GM21360 (cell line): ENCODE measurements around the gene OR6J1.
"Not testable (repeated sequence)": the region's sequence is repeated elsewhere in the genome, so short reads cannot be mapped to it uniquely, and the experiment has no call there.

ENCODE experiments used
- ATAC-seq: cut with Tn5 transposase; IDR thresholded peaks from one replicate; pipeline ENCODE4 v1.9.1; 2021; ENCODE audit warnings: mild to moderate bottlenecking, moderate library complexity; ENCODE audit not compliant: unreplicated experiment

Gene OR6J1

DNA sequence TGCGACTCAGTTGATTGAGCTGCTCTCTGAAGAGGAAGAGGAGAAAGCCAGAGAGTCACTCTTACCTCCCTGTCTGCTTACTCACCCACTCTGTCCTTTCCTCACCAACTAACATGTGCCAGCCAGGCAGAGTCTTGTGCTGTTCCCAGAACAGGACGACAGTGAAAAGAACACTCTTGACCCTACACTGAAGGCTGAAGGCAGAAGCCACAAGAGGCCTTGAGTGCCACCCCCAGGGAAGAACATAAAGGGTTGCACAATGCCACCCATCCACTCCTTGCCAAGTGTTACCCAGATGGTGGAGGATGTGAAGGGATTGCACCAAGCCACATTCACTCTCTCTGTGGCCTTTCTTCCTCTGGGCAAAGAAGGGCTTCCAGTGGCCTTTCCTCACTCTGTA, 33.2 kb downstream of the OR6J1 start:
- no peak for ATAC-seq

DNA sequence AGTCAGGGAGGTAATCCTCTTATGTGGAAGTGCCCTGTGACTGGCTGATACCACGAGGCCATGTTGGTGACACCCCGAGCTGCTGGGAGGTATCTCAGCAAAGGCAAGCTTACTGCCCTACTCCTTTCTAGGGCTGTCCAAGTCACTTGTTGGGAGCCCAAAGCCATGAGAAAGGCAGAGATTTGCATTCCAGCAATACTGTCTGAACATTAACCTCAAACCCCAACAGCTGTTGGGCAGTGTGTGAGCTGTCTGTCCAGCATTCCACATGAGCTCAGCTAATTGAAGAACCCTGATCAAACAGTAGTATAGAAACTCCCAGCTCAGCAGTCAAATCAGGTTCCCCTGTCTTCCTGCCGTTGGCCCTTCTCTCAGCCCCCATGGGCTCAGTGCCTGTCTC, 36.9 kb downstream of the OR6J1 start:
- no peak for ATAC-seq

DNA sequence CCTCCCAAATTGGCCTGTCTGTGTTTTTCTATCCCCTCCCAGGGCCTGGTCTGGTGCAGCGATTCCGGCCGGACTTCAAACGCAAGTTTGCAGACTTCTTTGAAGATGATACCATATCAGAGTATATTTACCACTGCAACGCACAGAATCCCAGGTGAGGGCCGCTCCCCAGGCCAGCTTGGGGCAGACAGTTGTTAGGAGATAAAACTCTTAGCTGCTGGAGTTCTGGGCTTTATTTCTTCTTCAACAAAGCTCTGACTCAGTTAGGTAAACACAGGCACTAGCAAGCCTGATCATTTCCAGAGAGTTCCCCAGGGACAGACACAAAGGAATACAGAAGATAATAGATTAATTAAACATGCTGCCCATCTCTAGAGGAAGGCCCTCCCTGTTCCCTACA, 37.8 kb downstream of the OR6J1 start:
- ATAC-seq, result no peak

DNA sequence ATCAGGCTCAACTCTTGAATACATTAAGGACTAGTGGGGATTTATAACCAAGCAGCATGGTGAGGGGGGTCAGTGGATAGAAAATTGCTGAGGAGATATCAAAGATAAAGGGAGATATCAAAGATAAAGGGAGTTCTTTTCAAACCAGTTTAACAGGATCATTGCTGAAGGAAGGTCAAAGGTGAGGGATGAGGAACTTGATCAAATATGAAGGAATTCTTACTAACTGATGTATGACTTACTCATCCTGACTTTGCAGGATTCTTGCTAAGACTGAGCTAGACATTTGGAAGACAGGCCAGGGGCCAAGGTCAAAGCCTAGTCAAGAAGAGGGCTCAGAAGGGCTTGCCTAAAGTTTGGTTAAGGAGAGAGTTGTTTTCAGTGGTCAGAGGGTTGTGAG, 41.3 kb downstream of the OR6J1 start:
- no peak for ATAC-seq

DNA sequence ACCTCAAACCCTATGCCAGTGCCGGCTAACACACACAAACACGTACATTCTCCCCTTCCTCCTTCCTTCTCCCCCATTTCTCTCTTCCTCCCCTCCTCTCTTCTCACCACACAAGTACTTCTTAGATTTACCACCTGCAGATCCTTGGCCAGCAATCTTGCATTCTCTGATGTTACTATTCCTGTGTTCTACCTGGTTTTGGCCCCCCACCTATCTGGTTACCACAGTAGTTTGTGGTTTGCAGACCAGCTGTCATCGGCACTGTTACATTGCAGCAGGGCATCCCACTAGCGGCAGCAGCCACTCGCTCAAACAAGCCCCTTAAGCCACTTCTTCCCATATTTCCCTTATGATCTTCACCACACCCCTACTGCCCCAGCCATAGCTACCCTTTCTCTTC, 42.2 kb downstream of the OR6J1 start:
- no peak for ATAC-seq

DNA sequence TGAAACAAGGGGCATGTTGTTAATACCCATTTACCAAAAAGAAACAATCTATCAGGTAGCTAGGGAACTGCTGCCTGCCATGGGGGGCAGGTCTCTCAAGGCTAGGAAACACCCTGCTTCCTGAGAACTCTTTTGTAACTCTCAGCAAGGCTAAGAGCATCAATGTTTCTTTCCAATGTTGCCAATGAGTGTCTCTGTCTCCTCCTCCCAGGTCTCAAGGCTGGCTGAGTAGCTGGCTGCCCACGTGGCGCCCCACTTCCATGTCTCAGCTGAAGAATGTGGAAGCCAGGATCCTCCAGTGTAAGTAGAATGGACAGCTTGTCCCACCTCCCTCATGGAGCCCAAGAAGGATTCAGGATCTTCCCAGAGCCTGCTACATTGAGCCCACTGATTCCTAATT, 42.7 kb downstream of the OR6J1 start:
- ATAC-seq, result no peak

DNA sequence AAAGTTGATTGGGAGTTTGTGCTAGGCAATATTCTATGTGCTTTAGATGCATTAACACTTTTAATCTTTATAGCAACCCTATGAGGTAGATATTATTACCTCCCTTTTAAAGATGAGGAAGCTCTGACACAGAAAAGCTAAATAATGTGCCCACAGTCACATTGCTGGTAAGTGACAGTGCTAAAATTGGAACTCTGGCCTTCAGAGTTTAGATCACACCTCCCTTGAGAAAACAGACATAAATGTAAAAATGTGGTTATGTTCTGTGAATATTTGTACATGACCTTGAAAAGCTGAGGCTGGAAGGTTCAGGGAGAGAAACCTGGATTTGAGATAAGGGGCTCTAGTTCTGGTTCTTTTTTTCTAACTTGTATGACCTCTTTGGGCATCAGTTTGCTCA, 44.1 kb downstream of the OR6J1 start:
- no peak for ATAC-seq

DNA sequence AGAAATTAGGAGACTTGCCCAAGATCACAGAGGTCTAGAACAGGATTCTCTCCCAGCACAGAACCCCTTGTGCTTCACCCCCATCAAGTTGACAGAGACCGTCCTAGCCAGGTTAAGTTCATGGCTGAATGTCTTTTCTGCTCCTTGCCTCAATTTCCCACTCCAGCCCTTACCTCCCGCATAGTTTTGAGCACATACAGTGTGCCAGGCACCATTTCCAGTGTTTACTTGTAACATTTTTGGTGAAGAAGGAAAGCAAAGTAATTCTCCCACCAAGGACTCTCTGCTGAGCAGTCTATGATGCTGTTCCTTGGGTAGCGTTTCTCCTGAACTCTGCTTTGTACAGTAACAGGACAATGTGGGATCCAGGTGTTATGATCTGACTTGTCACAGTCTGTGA, 44.8 kb downstream of the OR6J1 start:
- no peak for ATAC-seq

DNA sequence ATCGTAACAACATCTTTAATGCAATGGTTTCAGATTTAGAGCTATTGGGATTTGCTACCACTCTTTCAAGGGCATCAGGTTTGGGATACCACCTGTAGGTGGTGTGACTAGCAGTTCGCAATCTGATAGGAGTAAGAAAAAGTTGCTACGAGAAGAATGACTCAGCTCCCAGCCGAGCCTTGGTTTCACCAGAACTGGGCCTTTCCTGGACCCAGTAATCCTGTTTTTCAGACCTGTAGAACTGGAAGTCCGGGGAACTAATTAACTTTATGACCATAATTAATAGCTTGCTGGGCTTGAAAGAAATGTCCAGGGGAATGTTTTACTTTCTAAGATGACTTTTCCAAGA, 45.3 kb downstream of the OR6J1 start:
- no peak for ATAC-seq

DNA sequence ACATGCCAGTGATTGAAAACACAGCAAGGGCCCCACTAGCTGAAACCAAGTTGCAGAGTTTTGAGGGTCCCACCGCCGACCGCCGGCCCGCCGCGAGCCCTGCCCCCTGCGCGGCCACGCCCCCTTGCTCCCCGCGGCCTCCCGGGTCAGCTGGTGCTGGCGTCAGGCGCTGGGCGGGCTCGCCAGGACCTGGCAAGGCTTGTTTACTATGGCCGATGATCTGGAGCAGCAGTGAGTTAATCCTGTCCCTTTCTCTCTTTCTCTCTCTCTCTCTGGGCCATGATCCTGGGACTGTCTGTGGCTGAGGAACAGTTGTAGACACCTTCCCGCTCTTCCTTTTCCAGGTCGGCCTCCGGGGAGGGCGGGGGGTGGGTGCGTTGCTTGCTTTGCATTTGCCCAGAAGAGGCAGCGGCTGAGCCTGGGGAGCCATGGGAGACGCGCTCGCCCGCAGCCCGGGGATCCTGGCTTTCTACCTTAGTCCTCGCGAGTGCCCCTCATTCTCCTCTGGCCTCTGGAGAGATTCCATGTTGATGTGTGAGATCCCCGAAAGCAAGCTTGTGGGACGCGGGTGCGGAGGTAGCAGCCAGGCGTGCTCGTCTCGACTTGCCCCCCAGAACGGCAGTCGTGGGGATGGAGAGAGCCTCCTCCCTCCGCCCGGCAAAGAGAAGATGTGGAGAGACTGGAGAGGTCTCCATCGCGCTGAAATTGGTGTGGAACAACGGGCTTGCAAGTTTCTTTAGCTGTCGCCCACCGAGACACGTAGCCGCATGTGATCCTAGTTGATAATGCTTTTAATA, 45.9 kb downstream of the OR6J1 start, which contains the start of gene ABHD4:
Gene ABHD4, plus strand, starts transcription at position 202 of the 797 bp plus-strand sequence. Its CDS starts 7 bp downstream, at position 209.
- ATAC-seq, result peak; percentile 66

DNA sequence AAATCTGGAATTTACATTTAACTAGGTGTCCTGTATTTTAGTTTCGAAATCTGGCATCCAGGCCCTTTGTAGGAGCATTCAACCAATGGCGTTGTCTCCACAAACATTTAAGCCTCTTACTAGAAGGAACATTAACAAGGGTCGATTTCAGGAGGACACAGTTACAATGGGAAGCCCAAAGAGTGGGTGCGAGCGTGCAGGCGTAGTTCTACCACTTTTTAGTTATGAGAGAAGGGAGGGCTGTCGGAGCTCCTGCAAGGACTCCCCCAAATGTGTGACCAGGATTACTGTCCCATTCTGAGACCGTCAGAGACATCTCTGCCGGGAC, 46.4 kb downstream of the OR6J1 start:
- ATAC-seq, result no peak

DNA sequence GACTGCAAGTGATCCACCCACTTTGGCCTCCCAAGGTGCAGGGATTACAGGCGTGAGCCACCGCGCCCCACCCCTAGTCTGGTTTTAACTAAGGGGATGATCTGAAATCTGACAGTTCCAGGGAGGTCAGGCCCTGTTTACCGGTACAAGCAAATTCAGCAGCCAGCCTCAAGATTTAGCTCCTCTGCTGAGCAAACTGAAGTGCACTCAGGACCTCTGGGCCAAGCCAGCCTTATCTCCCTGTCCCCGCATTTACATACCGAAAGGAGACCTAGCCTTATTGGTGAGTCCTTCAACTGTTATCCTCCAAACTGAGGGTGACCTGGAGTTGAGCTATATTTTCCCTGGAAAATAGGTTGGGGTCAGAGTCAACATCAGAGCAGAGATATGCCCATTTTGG, 46.9 kb downstream of the OR6J1 start:
- no peak for ATAC-seq

DNA sequence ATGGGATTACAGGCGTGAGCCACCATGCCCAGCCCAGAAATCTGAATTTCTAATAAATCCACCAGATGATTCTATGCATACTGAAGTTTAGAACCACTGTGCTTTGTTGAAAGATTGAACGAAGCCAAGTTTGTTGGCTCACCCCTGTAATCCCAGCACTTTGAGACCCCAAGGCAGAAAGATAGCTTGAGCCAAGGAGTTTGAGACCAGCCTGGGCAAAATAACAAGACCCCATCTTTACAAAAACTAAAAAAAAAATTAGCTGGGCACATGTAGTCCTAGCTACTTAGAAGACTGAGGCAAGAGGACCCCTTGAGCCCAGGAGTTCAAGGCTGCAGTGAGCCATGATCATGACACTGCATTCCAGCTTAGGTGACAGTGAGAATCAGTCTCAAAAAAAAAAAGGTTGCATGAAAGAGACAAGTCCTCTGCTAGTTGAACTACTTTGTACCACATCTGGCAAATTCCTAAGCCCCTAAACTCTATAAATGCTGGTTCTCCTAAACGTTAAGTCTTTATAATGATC, 47.7 kb downstream of the OR6J1 start:
- no peak for ATAC-seq

DNA sequence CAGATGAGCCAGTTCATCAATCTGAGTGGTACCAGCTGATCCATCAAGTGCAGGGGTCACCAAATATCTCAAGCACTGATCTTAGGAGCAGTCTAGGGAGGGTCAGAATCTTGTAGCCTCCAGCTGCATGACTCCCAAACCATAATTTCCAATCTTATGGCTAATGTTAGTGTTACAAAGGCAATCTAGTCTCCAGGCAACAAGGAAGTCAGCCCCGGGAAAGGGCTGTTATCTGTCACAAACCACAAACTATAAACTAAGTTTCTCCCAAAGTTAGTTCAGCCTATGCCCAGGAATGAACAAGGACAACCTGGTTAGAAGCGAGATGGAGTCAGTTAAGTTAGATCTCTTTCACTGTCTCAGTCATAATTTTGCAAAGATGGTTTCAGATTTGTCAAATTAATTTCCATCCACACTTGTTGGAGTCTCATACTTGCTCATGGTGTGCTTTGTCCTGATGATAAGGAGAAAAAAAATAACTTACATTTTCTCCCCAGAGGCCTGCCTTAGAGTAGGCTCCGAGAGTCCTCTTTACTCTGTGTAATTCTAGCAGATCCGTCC, 49.9 kb downstream of the OR6J1 start:
- no peak for ATAC-seq

DNA sequence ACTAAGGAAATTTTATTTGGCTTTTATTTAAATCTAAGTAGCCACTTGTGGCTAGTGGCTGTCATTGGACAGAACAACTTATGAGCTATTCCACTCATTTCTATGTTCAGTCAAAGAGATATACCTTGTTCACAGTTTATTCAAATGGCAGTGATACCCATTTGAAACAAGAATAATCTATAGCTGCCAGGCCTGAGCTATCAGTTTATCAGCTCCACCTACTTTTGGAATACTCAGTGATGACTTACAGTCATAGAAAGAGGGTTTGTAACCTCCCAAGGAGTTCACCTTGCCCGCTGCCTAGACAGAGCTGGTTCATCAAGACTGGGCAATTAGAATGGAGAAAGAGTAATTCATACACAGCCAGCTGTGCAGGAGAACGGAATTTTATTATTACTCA, 50.6 kb downstream of the OR6J1 start:
- ATAC-seq, result no peak

DNA sequence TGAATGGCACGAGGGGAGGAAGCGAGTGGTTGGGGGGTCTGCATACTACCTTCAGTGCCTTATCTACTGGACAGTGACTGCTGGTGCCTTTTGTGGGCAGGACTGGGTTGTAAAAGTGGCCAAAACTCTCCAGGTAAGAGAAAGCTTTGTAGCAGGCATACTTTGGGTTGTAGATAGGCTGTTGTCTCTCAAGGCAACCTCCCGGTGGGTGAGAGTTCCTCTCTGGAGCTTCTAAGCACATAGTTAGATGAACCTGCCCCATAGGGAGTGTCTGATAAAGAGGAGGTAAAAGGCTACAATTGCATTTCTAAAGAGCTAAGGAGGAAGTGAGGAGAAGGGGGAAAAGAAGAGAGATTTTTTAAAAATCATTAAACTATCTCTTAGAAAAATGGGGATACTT, 51.0 kb downstream of the OR6J1 start:
- no peak for ATAC-seq

DNA sequence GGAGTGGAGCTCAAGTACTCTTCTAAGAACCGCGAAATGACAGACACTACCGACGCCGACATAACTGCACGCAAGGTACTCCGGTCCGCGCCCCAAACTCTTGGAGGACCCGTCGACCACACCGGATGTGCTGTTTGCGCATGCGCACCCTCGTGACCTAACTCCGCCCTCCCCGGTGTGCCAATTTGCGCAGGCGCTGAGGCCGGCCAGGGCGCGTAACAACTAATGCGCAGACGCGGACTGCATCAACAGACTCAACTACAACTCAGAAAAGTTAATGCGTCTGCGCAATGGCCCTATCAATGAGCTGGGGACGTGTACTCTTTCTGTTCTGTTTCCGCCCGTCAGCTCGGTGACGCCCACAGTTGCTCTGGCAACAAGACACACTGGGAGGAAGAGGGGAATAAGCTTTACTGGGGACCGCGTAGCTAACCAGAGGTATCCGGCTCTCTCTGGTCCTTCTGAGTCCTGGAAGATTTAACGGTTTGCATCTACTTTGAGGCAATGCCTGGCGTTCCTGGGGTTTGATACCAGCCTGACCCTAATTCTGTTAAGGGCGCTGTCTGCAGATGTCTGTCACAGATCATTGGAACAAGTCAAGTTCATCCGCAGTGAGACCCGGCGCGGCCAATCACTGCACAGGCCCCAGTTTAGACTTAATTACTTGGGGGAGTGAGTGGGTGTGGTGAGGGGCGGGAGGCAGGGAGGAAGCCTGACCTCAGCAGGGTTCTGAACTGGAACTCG, 54.9 kb downstream of the OR6J1 start, which contains the start of gene DAD1:
Gene DAD1, minus strand, starts transcription at position 129 of the 744 bp plus-strand sequence. Its CDS starts 67 bp downstream, at position 62.
- peak; percentile 84 for ATAC-seq

DNA sequence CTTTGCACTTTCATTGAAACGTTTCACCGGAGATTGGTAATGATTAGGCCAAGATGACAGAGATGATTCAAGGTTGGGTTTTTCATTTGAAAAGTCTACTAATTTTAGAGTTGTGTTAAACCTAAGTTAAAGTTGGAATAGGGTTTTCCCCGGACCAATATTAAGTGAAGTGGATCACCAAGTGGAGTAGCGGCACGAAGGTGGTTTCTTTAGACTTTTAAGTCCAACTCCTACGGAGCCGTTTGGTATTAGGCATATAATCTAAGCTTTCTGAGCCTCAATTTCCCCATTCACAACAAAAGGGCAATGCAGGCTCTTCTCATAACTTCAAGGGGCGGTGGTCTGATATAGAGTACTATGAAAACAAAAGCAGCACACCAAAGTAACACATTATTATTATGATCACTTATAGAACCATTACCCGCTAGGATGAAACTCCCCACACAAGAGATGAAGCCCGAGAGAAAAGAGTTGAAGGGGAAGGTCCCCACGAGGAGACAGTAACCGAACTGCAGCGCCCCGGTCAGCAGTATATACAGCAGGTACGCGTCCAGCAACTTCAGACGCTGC, 55.5 kb downstream of the OR6J1 start:
- no peak for ATAC-seq

DNA sequence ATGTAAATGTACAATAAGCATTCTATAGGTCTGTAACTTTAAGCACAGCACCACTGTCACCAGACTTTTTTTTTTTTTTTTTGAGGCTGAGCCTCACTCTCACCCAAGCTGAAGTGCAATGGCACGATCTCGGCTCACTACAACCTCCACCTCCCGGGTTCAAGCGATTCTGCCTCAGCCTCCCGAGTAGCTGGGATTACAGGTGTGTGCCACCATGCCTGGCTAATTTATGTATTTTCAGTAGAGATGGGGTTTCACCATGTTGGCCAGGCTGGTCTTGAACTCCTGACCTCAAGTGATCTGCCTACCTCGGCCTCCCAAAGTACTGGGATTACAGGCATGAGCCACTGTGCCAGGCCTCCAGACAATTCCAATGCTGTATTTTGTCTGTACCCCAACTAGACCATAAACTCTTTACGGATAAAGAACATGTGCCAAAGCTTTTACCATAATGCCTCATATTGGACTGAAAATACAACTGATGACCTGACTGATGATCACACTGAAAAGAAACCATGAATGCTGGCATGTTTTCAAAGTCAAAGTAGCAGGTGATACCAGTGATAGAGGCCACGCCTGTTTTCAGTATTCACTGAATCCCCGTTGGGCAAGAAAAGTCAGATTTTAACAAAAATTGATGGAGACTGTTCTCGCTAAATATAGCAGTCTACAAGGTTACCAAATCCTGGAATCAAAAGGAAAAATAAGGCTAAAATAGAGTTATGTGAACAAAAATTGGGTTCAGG, 56.3 kb downstream of the OR6J1 start:
- ATAC-seq, result not testable (repeated sequence)

DNA sequence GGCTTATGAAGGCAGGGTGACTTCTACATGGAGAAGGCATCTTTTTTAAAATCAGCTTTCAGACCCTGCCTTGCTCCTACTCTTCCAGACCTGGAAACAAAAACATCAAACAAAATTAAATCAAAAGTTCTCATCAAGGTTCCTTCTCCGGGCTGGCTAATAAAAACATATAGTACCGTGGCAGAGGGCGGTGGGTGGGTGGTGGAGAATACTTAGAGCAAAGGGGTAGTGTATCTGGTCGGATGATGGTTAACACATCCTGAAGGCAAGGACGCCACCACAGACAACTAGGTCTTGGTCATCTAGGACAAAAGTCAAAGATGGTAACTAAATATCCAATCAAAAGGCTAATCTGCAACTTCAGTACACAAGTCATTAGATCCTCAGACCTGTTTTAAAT, 56.9 kb downstream of the OR6J1 start:
- no peak for ATAC-seq

DNA sequence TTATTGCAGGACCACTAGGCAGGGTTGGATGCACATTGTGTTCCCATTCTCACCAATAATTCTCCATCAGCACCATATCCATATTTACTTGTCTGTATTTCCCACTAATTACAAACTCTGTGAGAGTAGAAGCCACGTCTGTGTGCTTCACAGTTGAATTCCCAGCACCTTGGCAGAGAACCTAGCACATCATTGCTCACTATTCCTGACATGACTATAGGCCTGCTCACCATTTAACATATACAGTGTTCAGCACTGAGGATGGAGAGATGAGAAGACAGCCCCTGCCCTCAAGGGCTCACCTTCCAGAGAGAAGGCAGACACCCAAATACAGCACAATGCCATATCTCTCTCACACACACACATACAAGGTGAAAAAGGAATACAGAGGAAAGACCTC, 60.2 kb downstream of the OR6J1 start:
- ATAC-seq, result no peak
